ENCODE measurements around the gene ZNF566. TPM values are rescaled to one million over a fixed set of nuclear protein-coding genes. Genes with fewer than 3 reads are reported as not detected.

The ZNF566 gene
- total and polyA plus RNA-seq, 2 of the 13 experiments (the other 11 are each of a cell fraction or from before 2014, with no cell fraction given), result 4.8 to 13.7 TPM

DNA sequence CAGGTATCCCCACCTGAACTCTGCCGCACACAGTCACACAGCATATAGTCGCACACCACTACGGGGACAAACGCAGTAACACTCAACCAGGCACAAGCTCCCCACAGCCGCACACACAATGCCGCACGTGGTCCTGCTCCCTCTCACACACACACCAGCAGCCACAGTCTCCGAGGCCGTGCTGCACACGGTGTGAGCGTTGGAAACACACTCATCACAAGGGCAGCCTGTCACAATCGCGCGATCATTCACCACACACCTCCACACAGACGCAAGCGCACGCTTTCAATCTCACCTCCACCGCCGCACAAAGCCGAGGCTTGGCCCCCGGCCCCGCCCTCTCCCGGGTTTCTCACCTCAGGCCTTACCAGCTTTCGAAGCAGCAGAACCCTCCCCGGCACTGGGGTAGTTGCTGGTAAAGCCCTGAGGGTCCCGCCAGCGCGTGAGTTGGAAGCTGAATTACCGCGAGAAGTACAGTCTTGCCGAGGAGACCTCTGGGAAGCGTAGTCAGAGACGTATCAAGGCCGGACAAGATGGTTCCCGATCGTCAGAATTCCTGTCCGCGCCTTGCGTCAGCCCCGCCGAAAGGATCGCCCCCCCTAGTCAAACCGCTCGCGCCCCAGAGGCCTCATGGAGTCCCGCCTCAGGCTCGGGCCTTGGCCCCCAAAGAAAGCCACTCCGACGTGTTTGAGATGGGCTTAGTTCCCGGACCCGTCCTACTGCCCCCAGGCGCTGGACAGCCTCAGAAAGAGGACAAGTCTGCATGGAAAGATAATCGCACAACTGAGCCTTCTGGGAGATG, at the start of gene ZNF566 (continued):
- no peak for TF ChIP-seq ZSCAN12 (CRISPR knock-in tag; IDR thresholded peaks at IDR 0.05)
- no peak for TF ChIP-seq SMARCC2 (IDR thresholded peaks at IDR 0.05)
- no peak for TF ChIP-seq NONO (IDR thresholded peaks at IDR 0.05)
- peak; percentile 18; the same call in 1 of the 2 replicates for TF ChIP-seq NONO (CRISPR knock-in tag; conservative IDR thresholded peaks at IDR 0.05)
- TF ChIP-seq, protein P1, sequence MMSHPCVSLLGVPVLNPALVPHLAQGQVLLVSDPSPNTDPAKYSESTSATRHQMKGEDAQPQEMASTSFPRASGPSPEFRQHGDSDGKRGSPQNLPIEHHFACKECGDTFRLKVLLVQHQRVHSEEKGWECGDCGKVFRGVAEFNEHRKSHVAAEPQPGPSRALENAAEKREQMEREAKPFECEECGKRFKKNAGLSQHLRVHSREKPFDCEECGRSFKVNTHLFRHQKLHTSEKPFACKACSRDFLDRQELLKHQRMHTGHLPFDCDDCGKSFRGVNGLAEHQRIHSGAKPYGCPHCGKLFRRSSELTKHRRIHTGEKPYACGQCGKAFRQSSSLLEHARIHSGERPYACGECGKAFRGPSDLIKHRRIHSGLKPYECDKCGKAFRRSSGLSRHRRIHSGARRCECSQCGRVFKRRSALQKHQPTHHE (CRISPR knock-in tag; IDR thresholded peaks at IDR 0.05; ENCODE audit: borderline replicate concordance), result no peak
- peak; percentile 67 for TF ChIP-seq HOXA3 (CRISPR knock-in tag; IDR thresholded peaks at IDR 0.05)
- no peak for TF ChIP-seq ZNF33A (CRISPR knock-in tag; IDR thresholded peaks at IDR 0.05; ENCODE audit: borderline replicate concordance)
- peak; percentile 54; the same call in 1 of the 2 replicates for TF ChIP-seq ZNF136 (CRISPR knock-in tag; IDR thresholded peaks at IDR 0.05; ENCODE audit: low read depth)
- TF ChIP-seq, protein P2, sequence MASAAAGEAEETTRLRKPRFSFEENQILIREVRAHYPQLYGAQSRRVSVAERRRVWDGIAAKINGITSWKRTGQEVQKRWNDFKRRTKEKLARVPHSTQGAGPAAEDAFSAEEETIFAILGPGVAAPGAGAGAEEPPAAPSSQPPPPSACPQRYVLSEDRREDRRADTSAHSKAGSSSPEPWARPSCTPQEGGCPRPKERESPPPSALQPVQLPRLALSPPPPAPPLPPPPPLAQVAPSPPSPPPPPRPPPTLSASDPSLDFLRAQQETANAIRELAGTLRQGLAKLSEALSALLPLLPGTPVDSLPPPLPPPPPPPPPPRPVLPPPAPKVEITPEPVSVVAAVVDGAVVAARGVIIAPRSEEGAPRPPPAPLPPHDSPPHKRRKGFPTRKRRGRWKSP (CRISPR knock-in tag; IDR thresholded peaks at IDR 0.05), result peak; percentile 82
- TF ChIP-seq, protein P3, sequence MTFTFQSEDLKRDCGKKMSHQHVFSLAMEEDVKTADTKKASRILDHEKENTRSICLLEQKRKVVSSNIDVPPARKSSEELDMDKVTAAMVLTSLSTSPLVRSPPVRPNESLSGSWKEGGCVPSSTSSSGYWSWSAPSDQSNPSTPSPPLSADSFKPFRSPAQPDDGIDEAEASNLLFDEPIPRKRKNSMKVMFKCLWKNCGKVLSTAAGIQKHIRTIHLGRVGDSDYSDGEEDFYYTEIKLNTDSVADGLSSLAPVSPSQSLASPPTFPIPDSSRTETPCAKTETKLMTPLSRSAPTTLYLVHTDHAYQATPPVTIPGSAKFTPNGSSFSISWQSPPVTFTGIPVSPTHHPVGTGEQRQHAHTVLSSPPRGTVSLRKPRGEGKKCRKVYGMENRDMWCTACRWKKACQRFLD (CRISPR knock-in tag; IDR thresholded peaks at IDR 0.05; ENCODE audit: borderline replicate concordance), result no peak
- peak; percentile 81 for TF ChIP-seq POLR2AphosphoS5 (IDR thresholded peaks at IDR 0.05; ENCODE audit: low read depth, low read length)
- no peak for TF ChIP-seq ZSCAN30 (CRISPR knock-in tag; IDR thresholded peaks at IDR 0.05)
- no peak; the same call in 1 of the 2 replicates for TF ChIP-seq CENPT (CRISPR knock-in tag; IDR thresholded peaks at IDR 0.05; ENCODE audit: low read depth)
- no peak for TF ChIP-seq ZSCAN20 (CRISPR knock-in tag; IDR thresholded peaks at IDR 0.05; ENCODE audit: borderline replicate concordance)
- no peak; the same call in 1 of the 2 replicates for TF ChIP-seq ELF3 (CRISPR knock-in tag; IDR thresholded peaks at IDR 0.05)
- TF ChIP-seq ZNF138 (CRISPR knock-in tag; IDR thresholded peaks at IDR 0.05; ENCODE audit: low read depth), result no peak
- peak; percentile 94 for TF ChIP-seq CHD2 (IDR thresholded peaks at IDR 0.05; ENCODE audit: low read depth, low read length)
- no peak for TF ChIP-seq DNMT3B (CRISPR knock-in tag; conservative IDR thresholded peaks at IDR 0.05)
- no peak for TF ChIP-seq MEIS2 (CRISPR knock-in tag; IDR thresholded peaks at IDR 0.05)
- TF ChIP-seq, protein P4, sequence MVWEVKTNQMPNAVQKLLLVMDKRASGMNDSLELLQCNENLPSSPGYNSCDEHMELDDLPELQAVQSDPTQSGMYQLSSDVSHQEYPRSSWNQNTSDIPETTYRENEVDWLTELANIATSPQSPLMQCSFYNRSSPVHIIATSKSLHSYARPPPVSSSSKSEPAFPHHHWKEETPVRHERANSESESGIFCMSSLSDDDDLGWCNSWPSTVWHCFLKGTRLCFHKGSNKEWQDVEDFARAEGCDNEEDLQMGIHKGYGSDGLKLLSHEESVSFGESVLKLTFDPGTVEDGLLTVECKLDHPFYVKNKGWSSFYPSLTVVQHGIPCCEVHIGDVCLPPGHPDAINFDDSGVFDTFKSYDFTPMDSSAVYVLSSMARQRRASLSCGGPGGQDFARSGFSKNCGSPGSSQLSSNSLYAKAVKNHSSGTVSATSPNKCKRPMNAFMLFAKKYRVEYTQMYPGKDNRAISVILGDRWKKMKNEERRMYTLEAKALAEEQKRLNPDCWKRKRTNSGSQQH (CRISPR knock-in tag; IDR thresholded peaks at IDR 0.05; ENCODE audit: low read depth), result peak; percentile 55; the same call in 1 of the 2 replicates
- peak; percentile 66; the same call in 1 of the 2 replicates for TF ChIP-seq NRL (CRISPR knock-in tag; IDR thresholded peaks at IDR 0.05; ENCODE audit: borderline replicate concordance)
- TF ChIP-seq, protein P5, sequence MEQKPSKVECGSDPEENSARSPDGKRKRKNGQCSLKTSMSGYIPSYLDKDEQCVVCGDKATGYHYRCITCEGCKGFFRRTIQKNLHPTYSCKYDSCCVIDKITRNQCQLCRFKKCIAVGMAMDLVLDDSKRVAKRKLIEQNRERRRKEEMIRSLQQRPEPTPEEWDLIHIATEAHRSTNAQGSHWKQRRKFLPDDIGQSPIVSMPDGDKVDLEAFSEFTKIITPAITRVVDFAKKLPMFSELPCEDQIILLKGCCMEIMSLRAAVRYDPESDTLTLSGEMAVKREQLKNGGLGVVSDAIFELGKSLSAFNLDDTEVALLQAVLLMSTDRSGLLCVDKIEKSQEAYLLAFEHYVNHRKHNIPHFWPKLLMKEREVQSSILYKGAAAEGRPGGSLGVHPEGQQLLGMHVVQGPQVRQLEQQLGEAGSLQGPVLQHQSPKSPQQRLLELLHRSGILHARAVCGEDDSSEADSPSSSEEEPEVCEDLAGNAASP (CRISPR knock-in tag; IDR thresholded peaks at IDR 0.05; ENCODE audit: borderline replicate concordance), result peak; percentile 39
- peak; percentile 87 for TF ChIP-seq KLF6 (CRISPR knock-in tag; IDR thresholded peaks at IDR 0.05)
- TF ChIP-seq EHMT2 (IDR thresholded peaks at IDR 0.05; ENCODE audit: borderline replicate concordance, low read depth, low read length), result no peak
